ENCODE measurements around the gene NUS1. TPM values are rescaled to one million over a fixed set of nuclear protein-coding genes. Genes with fewer than 3 reads are reported as not detected.

Gene NUS1
- total RNA-seq (2016; rRNA removed; fragmentation: Illumina TruSeq; extraction: Trizol), result 18.3 and 36.5 TPM in 2 replicates
- 8.8 and 10.0 TPM in 2 replicates for total RNA-seq (2016; cell fraction: cytosol; rRNA removed; fragmentation: Illumina TruSeq; extraction: Trizol; ENCODE audit: low read depth)
- total RNA-seq (2016; cell fraction: insoluble cytoplasmic fraction; rRNA removed; fragmentation: Illumina TruSeq; extraction: Trizol), result 18.8 and 32.1 TPM in 2 replicates
- total RNA-seq (2016; cell fraction: membrane; rRNA removed; fragmentation: Illumina TruSeq; extraction: Trizol), result 46.7 and 53.4 TPM in 2 replicates
- 37.4 and 40.0 TPM in 2 replicates for total RNA-seq (2016; cell fraction: nucleus; rRNA removed; fragmentation: Illumina TruSeq; extraction: Trizol)
- 15.9 and 18.6 TPM in 2 replicates for polyA plus RNA-seq (2011; rRNA removed)
- 8.4 and 14.4 TPM in 2 replicates for polyA plus RNA-seq (2011; cell fraction: cytosol; rRNA removed)
- 7.8 and 9.5 TPM in 2 replicates for polyA plus RNA-seq (2011; cell fraction: nucleus; rRNA removed)
- polyA plus RNA-seq (2012), result 47.6 and 54.1 TPM in 2 replicates
- 28.3 and 29.4 TPM in 2 replicates for polyA plus RNA-seq (2016; cell fraction: cytosol; fragmentation: Illumina TruSeq; extraction: Trizol; ENCODE audit: low read depth)
- polyA plus RNA-seq (2016; cell fraction: insoluble cytoplasmic fraction; fragmentation: Illumina TruSeq; extraction: Trizol; ENCODE audit: low read depth), result 75.5 and 76.3 TPM in 2 replicates
- 80.6 and 86.7 TPM in 2 replicates for polyA plus RNA-seq (2016; cell fraction: membrane; fragmentation: Illumina TruSeq; extraction: Trizol; ENCODE audit: low read depth)
- 69.7 and 74.9 TPM in 2 replicates for polyA plus RNA-seq (2016; cell fraction: nucleus; fragmentation: Illumina TruSeq; extraction: Trizol; ENCODE audit: insufficient read depth, low read depth)
- polyA minus RNA-seq (2011; rRNA and poly(A)+ RNA removed; ENCODE audit: low replicate concordance), result 6.5 and 11.8 TPM in 2 replicates
- 20.8 and 21.8 TPM in 2 replicates for polyA minus RNA-seq (2011; cell fraction: cytosol; rRNA and poly(A)+ RNA removed)
- polyA minus RNA-seq (2011; cell fraction: nucleus; rRNA and poly(A)+ RNA removed), result 31.2 and 37.9 TPM in 2 replicates
- Bru-seq, nascent RNA, result percentile 97 among the genes with signal in this experiment
- BruChase-seq, experiment 1, labeled RNA remaining after a 6-hour chase, result percentile 97 among the genes with signal in this experiment
- percentile 96 among the genes with signal in this experiment for BruChase-seq, experiment 2, labeled RNA remaining after a 2-hour chase
- long read RNA-seq, experiment 1, full-length matches to known transcripts, result 7 of 21 reads
- long read RNA-seq, experiment 1, partial matches to known transcripts, result 3 of 21 reads
- long read RNA-seq, experiment 1, other reads (novel, unspliced or antisense), result 11 of 21 reads
- long read RNA-seq, experiment 2, full-length matches to known transcripts, result 16 of 134 reads
- long read RNA-seq, experiment 2, partial matches to known transcripts, result 6 of 134 reads
- long read RNA-seq, experiment 2, other reads (novel, unspliced or antisense), result 112 of 134 reads

- ChIA-PET POLR2A (no interaction called here), CTCF (ENCODE audit: low intra/inter-chr PET ratio, low total read pairs) (no interaction called here)
- peak within 1 kb of the TSS; percentile 84 for H3K9ac ChIP-seq (ENCODE audit: insufficient read depth, low read depth, low read length)
- ATAC-seq (peak; percentile 96), DNase-seq (ENCODE audit: low spot score) (peak; percentile 97), FAIRE-seq (peak; percentile 12)
- no peaks in the 10 kb centered on the region for H3K9me3 ChIP-seq (ENCODE audit: low read length)
- under 1% methylated on average over 40 of the region's 53 CpGs for WGBS (ENCODE audit: low lambda C conversion rate)
- peaks cover 50% of the 10 kb centered on the region for H3K79me2 ChIP-seq (ENCODE audit: insufficient read depth, low read length)
- H3K36me3 ChIP-seq (replicated peaks in 1 of 2; ENCODE audit: control insufficient read depth in 1 of 2, insufficient read depth in 2 of 2, low read length in 2 of 2), result peaks cover 0 to 11% of the 10 kb centered on the region in 2 experiments; a peak in 1 of 5 replicates
- peak within 1 kb of the TSS; percentile 98 for H3K4me2 ChIP-seq (ENCODE audit: low read depth, low read length)
- H3K27me3 ChIP-seq (ENCODE audit: control insufficient read depth in 1 of 2, insufficient read depth in 2 of 2, low read length in 2 of 2), result no peaks in the 10 kb centered on the region; a peak in 1 of 5 replicates
- peak within 1 kb of the TSS; percentile 100 for H2AFZ ChIP-seq (ENCODE audit: low read length)
- intact Hi-C loops (cut with micrococcal nuclease; ENCODE audit: unreplicated experiment), result loop anchor here (1.0 to 5.0 kb wide), 4 partner anchors 73 to 1423 kb away; partner anchors contain the start of genes GOPC and TSPYL4
- in situ Hi-C loops (cut with HindIII; ENCODE audit: extremely low pct_ligation_motif_present, low pct_unique_long_range_greater_than_20kb), result no loop called here
- H4K20me1 ChIP-seq (ENCODE audit: insufficient read depth, low read length), result peaks cover 32% of the 10 kb centered on the region
- peaks cover 55% of the 10 kb centered on the region for H3K4me1 ChIP-seq (ENCODE audit: insufficient read depth, low read length)
- BruUV-seq (replicated peaks), result no TSS peak
- H3K27ac ChIP-seq (ENCODE audit: extremely low read length, insufficient read depth, low read length), result peak within 1 kb of the TSS; percentile 62
- peak within 1 kb of the TSS; percentile 86 to 93 (median 88) for H3K4me3 ChIP-seq (replicated peaks in 1 of 3; ENCODE audit: insufficient read depth in 1 of 3, low read depth in 2 of 3, low read length in 3 of 3)
- no peak for TF ChIP-seq ZNF260 (CRISPR knock-in tag; IDR thresholded peaks at IDR 0.05; ENCODE audit: borderline replicate concordance, low read depth)
- no peak; the same call in 1 of the 2 replicates for TF ChIP-seq MTERF4 (CRISPR knock-in tag; IDR thresholded peaks at IDR 0.05)
- peak; percentile 94; the same call in 1 of the 2 replicates for TF ChIP-seq ZNF580 (CRISPR knock-in tag; IDR thresholded peaks at IDR 0.05; ENCODE audit: borderline replicate concordance, low read depth)
- no peak for TF ChIP-seq ZNF660 (CRISPR knock-in tag; IDR thresholded peaks at IDR 0.05; ENCODE audit: borderline replicate concordance, low read depth)
- TF ChIP-seq KMT2A (CRISPR knock-in tag; IDR thresholded peaks at IDR 0.05), result peak; percentile 96
- no peak for TF ChIP-seq ZNF468 (CRISPR knock-in tag; IDR thresholded peaks at IDR 0.05)
- TF ChIP-seq MXD3 (CRISPR knock-in tag; IDR thresholded peaks at IDR 0.05), result peak; percentile 78
- 0 out of 2 replicates have a peak, but pooled peaks have one; percentile 46 for TF ChIP-seq LBX2 (CRISPR knock-in tag; IDR thresholded peaks at IDR 0.05; ENCODE audit: borderline replicate concordance)
- TF ChIP-seq MAF1 (CRISPR knock-in tag; IDR thresholded peaks at IDR 0.05; ENCODE audit: borderline replicate concordance), result no peak
- TF ChIP-seq SSRP1 (CRISPR knock-in tag; IDR thresholded peaks at IDR 0.05), result no peak
- no peak for TF ChIP-seq ZNF383 (CRISPR knock-in tag; IDR thresholded peaks at IDR 0.05; ENCODE audit: borderline replicate concordance)
- no peak for TF ChIP-seq CENPBD1 (CRISPR knock-in tag; IDR thresholded peaks at IDR 0.05; ENCODE audit: borderline replicate concordance, low read depth)
- no peak for TF ChIP-seq NR1H2 (CRISPR knock-in tag; IDR thresholded peaks at IDR 0.05; ENCODE audit: borderline replicate concordance, low read depth)
- no peak for TF ChIP-seq ATRX (CRISPR knock-in tag; IDR thresholded peaks at IDR 0.05; ENCODE audit: borderline replicate concordance)
Measured at GRCh38 chr6:117674991-117675657, at the start of gene NUS1. TSS of gene NUS1 (plus strand) at chr6:117675469. CDS start at chr6:117675671, 202 bp downstream.

All from HepG2 (cell line).